GM18520 (cell line): Measurements from ENCODE around the gene TBX15.
A peak's percentile ranks its signal among the peaks of the same experiment; 100 is the strongest.

ENCODE experiments used
- ATAC-seq: cut with Tn5 transposase; IDR thresholded peaks from one replicate; pipeline ENCODE4 v1.9.1; 2021; ENCODE audit not compliant: unreplicated experiment

Gene TBX15

DNA sequence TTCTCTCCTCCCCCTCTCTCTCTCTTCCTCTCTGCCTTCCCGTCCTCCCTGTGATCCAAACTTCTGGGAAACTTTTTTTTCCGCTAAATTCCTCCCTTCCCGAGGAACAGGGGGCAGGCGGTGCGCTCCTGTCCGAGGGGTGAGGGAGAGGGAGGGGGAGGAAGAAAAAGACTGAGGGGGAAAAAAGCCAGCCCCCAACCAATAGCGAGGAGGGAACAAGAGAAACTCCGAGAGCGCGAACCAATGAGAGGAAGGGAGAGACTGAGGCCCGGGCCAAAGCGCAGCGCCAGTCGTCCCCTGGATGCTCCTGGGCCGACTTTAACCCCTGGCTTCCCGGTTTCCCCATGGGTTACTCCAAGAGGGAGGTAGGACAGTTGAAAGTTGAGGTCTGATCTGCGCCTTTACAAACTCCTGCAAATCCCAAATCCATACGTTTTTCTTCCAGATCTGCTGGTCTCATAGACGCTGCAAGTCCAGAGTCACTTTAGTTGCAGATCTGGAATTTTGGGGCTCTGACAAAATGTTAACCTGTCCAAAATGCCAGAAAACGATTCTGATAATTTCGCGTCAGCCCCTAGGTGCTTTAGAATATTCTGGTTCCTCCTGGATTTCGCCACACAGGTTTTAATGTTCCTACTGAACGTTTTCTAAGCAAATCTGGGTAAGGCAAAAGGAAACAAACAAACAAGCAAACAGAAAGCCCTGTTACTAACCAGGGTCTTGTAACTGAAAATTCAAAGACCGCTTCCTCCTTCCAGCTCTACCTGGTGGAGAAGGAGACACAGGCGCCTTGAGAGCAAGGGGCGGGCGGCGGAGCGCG lies at the start of gene TBX15:
Gene TBX15, minus strand, starts transcription at position 158 of the 820 bp plus-strand sequence. CDS start 548 bp downstream, outside the sequence.
- ATAC-seq, result no peak

DNA sequence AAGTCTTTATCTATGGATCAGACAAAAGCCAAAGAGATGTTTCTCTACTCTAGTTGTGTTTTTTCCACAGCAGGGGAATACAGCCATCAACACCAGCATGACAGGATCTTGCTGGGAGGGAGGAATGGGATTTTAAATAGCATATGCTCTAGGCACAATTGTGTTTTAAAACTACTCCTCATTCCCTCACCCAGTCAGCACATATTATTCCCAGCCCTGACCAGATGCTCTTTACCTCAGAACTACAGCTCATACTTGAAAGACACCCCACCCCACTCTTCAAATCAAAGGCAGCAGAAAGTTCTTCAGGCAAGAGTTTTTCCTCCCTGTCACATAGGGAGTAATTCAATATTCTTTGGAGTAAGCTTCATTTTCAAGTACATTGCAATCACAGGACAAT lies 46.2 kb upstream of the TBX15 start:
- no peak for ATAC-seq

DNA sequence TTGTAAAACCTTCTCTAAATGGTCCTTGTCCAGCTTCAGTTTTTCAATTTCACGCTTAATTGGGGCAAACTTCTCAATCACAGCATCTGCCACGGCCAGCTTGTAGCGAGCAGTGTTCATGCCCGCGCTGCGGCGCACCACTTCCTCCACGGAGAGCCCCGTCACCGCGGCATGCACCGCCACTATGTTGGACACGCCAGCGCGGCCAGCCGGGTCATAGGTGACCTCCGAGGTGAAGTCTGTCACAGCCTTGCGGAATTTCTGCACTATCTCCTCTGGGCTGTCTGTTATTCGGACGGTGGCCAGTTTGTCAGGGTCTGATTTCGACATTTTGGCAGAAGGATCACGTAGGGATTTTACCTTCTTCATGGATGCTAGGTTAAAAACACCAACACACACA lies 44.8 kb upstream of the TBX15 start:
- ATAC-seq, result no peak

DNA sequence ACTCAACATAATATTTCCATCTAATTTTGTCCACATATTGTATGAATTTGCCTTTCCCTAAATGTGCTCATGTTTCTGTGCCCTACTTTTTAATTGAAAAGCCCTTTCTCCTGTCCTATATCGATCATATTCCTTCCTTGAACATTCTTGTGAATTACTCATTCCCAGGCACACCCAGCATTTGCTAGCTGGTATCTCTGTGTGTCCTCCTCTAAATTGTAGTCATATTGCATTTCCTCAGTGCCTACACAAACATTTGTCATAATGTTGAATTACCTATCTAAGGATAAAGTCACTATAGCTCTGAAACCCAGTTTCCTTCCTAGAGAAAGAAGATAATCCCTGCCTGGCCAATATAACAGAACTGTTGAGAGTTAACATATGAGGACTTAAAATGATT lies 39.6 kb upstream of the TBX15 start:
- ATAC-seq, result no peak

DNA sequence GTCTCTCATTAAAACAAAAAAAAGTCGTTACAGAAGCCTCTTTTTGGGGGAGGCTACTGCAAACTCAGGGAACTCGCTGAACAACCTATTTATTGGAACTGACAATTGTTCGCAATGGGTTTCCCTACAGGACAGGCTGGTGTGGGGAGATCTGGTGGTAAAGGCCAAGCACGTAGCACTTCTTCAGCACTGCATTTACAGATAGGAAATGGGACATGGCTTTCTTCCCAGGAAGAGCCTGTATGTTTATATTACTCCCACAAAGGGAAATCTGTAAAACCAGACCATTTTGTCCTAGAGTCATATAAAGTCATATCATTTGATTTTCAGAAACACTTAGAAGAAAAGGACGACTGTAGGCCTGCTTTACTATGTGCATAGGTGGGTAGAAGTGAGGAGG lies 38.8 kb upstream of the TBX15 start:
- no peak for ATAC-seq

DNA sequence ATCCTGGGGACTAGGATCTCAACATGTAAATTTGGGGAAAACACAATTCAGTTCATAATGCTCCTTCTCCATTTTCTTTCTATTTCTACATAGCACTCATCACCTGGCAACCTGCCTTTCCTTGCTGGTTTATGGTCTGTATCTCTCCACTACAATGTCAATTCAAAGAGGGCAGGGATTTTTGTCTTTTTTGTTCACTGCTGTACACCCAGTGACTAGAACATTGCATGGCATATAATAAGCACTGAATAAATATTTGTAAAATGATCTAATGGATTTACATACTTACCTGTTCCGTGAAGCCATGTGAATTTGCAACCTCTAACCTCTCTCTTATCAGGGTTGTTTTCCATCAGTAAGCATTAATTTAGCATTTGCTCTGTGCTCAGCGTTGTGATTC lies 27.4 kb upstream of the TBX15 start:
- no peak for ATAC-seq

DNA sequence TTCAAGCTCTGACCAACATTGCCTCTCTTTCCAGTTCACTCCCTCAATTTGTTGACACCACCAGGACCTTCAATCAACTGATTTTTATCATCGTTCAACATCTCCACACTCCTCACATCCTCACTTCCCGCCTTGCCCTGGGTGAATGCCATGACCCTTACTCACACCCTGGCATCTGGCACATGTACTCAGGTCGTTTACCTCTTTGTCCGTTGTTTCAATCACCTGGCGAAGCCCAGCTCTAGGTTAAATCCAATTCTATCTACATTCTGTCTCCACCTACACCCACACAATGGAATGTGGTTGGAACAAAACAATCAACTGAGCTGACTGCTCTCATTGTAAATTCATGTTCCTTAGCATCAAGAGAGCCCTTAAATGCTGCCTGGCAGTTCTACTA lies 24.2 kb upstream of the TBX15 start:
- ATAC-seq, result no peak

DNA sequence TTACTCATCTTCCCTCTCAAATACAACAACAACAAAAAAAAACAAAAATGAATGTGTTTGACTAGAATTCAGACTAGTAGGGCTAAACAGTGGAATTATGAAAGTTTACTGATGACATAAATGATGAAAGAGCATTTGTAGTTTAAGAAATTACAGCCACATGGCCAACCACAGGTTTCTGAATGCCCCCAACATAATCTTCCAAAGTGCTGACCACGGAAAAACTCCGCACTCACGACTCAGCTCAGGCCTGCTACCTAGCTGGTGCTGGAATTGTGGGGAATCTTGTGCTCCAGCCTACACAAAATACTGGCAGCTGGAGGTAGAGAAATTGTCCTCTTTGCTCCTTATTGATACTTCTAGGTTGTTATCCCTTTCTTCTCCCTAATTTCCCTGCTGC lies 23.6 kb upstream of the TBX15 start:
- ATAC-seq, result no peak

DNA sequence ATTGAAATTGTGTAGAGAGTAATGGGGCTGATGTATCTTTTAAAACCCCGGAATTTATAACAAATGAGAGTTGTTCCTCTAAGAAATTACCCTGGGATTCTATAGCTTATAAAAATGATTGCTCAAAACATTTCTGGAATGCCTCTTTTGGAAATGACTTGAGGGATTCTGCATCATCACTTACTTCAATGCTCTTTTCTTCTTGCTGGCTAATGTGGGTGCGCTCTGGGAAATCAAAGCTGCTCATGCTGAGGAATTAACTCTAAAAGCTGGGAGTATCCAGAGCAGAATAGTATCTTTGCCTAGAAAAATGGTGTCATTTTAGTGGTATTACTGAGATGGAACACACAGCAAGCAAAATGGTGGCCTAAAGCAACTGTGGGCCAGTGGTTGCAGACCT lies 23.0 kb upstream of the TBX15 start:
- ATAC-seq, result no peak

DNA sequence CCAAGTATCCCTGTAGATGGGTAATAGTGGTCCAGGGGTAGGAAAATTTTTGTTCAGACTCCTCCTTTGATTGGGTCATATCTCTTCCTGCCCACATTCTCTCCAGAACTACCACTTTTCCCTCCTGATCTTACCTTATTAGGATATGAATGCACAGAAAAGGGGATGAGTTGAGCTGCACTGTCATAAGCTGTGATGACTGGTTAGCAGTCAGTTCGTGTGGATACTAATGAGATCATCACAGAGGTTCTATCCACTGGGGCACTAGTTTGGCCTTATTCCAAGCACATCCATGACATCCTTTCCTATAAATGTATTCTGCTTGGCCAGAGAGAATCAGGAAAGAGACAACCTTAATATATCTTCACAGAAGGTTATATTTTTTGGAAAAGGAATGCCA lies 22.1 kb upstream of the TBX15 start:
- no peak for ATAC-seq

DNA sequence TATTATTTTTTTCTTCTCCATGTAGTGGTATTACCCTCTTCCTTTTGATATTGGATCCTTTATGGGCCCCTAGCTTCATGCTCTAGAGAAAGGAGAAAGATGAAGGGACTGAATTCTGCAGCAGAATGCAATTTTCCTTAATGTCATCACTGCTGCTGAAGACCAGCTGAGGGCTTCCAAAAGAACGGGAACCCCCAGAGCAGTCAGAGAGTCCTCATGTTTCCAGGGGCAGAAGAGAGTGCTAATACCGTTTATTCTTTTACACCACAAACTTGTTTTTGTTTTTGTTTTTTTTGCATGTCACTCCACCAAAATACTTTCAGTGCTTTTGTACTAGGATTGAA lies 21.1 kb upstream of the TBX15 start:
- no peak for ATAC-seq

DNA sequence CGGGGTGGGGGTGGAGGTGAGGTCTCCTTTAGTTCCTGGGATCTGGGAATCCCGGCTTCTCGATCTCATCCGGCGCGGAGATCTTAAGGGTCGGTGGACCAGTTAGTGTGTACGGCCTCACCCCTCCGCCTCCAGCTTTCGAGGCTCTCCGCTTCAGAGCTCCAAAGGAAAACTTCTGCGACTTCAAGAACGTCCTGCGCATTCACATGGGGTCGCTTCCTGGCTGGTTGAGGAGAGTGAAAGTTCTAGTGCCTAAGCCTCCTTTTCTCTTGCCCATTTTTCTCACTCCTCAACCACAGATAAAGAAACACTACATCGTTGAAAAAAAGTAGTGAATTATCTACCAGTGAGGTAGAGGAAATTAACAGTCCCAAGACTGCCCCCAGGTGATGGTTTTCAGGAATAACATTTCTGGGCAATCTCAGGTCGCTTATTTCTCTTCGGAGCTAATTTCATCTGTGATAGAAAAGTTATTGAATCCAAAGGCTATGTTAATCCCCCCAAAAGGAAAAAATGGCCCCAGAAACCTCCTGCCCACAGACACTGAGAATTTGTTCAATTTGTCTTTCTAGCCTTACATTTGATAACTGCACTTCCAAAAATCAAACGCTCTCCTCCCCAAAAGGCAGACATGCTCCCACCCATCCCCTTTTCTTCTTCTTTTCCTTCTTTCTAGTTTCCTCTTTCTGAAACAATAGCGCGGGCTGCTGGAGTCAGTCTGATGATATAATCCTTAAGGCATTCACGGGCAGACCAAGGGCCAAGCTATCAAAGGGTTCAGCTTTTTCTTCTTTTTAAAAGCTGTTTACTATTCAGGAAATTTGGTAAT lies 20.6 kb upstream of the TBX15 start:
- peak; percentile 65 for ATAC-seq

DNA sequence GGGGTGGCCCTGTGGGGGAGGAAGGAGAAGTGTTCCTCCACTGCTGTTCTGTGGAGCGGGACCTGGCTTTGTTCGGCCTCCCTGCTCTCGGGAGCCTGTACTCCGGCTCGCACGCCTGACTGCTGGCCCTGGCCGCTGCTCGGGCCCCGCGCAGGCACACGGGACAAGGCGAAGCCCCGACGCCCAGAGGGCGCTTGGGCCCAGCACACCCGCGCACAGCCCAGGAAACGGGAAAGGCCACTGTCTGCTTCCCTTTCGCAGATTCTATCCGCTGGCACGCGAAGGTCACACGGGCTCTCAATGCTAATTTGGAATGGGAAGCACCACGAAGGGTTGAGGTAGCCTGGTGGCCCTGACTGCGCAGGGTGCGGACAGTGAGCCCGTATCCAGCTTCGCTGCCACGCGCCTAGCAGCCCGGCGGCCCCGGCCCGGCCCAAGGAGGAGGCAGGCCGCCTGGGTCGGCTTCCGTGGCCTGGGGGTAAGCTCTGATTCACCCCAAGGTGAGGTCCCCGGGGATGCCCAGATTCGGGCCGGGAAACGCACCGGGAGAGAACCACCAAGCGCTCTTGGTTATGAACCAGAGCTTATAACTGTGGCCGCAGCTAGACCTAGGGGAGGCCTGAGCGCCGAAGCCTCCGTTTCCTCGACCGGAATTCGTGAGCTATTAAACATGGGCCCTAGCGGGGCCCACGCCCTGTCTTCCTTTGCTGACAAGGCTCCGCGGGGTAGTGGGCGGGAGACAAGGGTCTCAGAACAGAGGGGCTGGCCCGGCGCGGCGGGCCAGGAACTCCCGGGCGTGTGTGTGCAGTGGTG lies 19.7 kb upstream of the TBX15 start:
- ATAC-seq, result no peak

DNA sequence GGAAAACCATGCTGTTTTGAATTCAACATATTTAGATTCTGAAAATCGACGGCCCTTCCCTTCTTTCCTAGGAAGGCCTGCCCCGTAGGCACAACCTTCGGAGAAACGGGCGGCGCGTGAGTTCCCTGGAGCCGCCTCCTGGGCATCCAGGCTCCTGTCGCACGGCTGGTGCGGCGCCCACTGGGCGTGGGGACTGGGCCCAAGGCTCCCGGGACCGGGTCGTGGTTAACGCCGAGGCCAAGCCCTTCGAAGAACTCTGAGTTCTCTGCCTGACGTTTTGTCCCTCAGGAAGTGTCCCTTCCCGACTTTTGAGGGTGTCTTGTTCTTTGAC lies 19.2 kb upstream of the TBX15 start:
- no peak for ATAC-seq

DNA sequence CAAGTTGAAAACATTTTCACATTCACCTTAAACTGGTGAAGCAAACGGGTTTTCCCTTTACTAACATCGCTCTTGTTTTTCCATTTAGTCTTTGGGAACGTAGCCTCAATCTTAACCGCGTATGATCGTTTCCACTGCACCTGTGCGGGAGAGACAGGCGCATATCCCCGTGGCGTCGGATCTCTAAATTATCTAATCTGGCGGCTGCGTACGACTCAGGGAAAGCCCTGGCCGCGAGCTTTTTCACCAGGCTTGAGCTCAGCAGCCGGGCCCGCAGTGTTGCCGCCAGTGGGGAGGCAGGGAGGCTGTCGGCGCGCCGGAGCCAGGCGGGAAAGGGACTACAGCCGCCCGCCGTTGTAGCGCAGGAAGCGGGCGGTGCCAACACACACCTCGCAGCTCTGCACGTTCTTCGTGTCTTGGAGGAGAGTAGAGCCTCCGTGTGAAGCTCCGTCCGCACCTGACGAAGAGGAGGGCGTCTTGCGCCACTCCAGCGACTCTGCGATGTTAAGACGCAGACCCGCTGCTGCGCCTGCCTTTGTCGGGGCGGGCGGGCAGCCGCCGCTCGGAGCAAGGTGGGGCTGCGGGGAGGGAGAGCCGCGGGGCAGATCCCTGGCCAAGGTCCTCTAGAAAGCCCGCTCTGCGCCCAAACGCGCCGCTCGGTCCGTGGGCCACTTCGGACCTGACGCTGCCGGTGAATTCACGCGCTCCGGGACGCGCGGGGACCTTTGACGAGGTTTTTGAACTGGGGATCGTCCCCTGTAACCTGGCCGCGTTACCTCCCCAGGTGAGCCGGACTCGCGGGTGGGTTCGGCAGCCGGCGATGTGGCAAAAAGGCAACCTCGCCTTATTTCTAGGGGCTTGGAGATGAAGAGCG lies 18.5 kb upstream of the TBX15 start:
- no peak for ATAC-seq

DNA sequence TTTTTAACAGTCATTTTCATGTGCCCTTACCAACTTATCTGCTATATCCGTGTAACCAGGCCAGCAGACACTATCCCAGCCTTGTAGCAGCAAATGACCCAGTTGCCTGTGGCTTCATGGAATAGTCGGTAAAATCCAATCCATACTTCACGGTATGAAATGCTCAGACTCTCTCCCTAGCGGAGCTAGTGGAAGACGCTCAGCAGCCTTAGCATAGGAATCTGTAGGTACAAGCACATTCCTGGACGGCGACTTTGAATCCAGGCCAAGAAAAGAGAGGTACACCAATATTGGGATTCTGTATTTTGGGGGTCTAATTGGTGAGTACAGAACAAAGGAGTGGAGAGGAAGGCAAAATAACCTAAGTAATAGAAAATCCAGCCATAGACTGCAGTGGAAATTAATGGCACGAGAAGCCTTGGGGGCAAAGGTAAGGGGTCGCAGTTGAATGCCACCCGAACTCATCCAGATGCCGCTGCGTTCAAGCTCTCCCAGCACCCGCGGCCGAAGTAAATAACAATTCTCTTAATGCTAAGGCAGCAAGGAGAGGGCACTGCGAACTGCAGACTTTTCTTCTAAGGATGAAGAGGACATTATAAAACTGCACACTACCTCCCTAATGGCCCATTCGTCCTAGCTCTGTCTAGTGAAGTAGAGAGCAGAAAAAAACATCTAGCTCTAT lies 17.7 kb upstream of the TBX15 start:
- ATAC-seq, result no peak

DNA sequence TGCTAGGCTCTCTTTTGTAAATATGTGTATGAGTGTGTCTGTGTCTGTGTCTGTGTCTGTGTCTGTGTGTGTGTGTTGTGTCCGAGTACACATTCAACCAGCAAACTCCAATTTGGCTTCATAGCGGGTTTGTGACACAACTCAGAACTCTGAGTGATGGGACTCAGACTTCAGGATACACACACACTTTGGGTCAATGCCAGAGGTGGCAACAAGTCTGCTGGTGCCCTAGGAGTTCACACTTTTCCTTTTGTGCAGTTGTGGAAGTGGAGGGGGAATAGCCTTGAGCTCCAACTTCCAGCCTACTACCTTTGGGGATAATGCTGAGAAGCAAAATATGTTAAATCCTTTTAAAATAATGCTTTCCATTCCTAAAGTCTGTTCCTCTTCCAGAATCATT lies 16.6 kb upstream of the TBX15 start:
- no peak for ATAC-seq

DNA sequence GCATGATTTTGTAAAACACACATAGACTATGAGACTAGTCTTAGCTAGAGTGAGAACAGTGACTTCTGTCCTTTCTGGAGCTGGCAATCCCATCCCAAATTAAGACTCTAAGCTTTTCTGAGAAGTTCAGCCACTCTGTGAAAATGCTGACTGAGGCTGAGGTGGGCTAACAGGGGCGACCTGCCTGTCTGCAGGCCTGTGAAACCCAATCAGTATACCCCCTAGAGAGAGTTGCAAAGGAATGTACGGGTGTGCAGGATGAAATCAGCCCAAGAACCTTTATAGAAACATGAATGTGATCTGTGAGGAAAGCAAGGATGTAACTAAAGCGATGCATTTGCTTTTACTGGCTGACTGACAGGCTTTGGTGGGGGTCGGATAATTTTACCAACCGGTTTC lies 16.0 kb upstream of the TBX15 start:
- no peak for ATAC-seq

DNA sequence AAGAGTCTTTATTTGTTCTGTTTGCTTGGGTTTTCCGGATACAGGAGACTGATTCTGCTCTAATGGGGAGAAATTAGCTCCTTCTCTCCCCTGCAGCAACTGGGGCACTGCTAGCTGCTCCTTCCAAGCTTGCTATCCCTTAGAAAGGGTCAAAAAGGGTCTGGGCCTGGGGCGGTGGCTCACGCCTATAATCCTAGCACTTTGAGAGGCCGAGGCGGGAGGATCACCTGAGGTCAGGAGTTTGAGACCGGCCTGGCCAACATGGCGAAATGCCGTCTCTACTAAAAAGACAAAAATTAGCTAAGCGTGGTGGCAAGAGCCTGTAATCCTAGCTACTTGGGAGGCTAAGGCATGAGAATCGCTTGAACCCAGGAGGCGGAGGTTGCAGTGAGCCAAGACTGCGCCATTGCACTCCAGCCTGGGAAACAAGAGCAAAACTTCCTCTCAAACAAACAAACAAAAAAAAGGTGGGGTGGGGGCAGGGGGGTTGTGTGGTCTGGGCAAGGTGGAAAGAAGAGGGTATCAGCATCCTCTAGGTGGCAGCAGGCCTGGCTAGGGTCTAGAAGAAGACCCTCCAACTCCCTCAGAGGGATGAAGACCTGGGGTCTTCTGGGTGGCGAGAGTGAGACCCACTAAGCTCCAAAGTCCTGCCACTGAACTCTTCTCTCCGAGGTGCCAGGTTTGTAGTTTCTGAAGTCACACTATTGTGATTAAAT lies 15.4 kb upstream of the TBX15 start:
- ATAC-seq, result no peak
